Body of pancreas (tissue), 4 donors: Measurements from ENCODE around the gene PNLDC1.

Experiments used
- POLR2A ChIP-seq, 3 donors: fragments of 450-650 bp; IDR thresholded peaks; one replicate each; pipeline ENCODE4 v1.6.1; 2016; ENCODE audit warnings: antibody characterized with exemption in 3 of 3, mild to moderate bottlenecking in 2 of 3
- TF ChIP-seq, protein P1 (sequence below), 7 experiments: fragments of 450-650 bp in 4 of 7; fragments of 200-600 bp in 3 of 7; sonication (generic) in 3 of 7; IDR thresholded peaks; one replicate each; pipeline ENCODE4 v1.5.1; 2016 to 2019; ENCODE audit warnings: antibody characterized with exemption in 7 of 7

DNA sequence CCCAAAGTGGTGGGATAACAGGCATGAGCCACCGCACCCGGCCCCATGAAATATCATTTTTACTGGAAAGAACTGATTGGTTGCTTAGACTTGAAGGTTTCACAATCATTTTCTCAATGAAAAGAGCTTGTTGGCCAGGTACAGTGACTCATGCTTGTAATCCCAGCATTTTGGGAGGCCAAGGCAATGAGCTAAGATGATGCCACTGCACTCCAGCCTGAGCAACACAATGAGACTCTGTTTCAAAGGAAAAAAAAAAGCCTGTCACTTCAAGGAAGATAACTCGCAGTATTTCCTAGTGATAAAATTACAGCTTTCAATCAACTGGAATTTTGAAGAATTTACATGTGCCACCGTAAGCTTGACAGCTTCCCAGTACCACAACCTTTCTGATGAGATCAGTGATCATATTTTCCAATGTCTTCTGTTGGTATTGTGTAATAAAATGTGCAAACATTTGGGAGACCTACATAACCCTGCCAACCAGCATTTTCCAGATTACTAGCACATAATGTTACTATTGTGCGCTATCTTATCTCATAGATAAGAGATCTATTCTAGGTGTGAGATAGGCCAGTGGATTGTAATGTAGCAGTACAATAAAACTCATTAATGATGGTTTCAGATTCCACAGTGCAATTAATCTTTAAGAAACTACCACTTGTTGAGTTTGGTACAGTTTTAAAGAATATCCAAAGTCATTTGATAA, 7.2 kb downstream of the PNLDC1 start:
- TF ChIP-seq, protein P1, sequence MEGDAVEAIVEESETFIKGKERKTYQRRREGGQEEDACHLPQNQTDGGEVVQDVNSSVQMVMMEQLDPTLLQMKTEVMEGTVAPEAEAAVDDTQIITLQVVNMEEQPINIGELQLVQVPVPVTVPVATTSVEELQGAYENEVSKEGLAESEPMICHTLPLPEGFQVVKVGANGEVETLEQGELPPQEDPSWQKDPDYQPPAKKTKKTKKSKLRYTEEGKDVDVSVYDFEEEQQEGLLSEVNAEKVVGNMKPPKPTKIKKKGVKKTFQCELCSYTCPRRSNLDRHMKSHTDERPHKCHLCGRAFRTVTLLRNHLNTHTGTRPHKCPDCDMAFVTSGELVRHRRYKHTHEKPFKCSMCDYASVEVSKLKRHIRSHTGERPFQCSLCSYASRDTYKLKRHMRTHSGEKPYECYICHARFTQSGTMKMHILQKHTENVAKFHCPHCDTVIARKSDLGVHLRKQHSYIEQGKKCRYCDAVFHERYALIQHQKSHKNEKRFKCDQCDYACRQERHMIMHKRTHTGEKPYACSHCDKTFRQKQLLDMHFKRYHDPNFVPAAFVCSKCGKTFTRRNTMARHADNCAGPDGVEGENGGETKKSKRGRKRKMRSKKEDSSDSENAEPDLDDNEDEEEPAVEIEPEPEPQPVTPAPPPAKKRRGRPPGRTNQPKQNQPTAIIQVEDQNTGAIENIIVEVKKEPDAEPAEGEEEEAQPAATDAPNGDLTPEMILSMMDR (IDR thresholded peaks at IDR 0.05): no peak
- no peak for TF ChIP-seq POLR2A (IDR thresholded peaks at IDR 0.05)
